ENCODE measurements around the gene SLC17A3. TPM values are rescaled to one million over a fixed set of nuclear protein-coding genes. Genes with fewer than 3 reads are reported as not detected.

SLC17A3 gene
- total RNA-seq, 1 donor from 2014 or later: not detected

GRCh38 chr6:25918083-25918683 is 44.1 kb upstream of the SLC17A3 start:
- no peaks in the 10 kb centered on the region for H3K36me3 Mint-ChIP-seq (ENCODE audit: unreplicated experiment)
- DNase-seq (ENCODE audit: extremely low spot score, unreplicated experiment): no peak
- peaks cover 27% of the 10 kb centered on the region for H3K27me3 Mint-ChIP-seq (ENCODE audit: unreplicated experiment)
- no peaks in the 10 kb centered on the region for H3K4me1 Mint-ChIP-seq (ENCODE audit: unreplicated experiment)
- no peak overlapping the region for H3K4me3 Mint-ChIP-seq (ENCODE audit: unreplicated experiment)
- TF ChIP-seq CTCF (IDR thresholded peaks at IDR 0.05): no peak
- H3K27ac Mint-ChIP-seq (ENCODE audit: unreplicated experiment): no peak overlapping the region
- H3K9me3 Mint-ChIP-seq (ENCODE audit: unreplicated experiment): no peaks in the 10 kb centered on the region

DNA sequence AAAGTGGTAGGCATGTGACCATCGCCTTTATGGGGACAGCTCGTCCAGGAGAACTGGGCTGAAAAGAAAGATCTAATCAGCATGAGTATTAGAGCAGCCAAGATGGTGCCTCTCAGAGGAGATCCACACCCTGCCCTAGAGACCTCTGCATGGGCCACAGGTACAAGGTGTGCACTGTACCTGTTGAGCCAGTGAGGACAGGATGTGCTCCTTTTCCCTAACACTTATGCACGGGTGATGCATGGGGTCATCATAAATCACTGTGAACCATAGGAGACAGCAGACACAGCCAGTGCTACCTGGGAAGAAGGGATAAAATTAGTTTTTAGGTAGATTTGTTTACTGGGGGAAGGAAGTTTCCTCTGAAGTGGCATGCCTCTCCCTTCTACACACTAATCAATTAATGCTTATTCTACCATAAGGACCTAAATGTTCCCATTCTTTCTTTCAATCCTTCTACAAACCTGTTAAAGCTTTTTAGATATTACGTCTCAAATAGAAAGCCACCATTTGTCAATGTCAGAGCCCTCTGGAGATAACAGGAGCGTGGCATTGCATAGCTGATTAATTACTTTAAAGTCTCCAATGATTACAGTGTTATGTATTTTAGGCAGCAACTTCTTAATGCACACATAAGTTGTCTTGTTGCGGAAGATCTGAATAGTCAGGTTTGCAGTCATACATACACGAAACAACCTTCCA is 42.9 kb upstream of the SLC17A3 start:
- Mint-ChIP-seq H3K27me3 (ENCODE audit: unreplicated experiment) (peaks cover 33% of the 10 kb centered on the region), H3K36me3 (ENCODE audit: unreplicated experiment) (no peaks in the 10 kb centered on the region), H3K9me3 (ENCODE audit: unreplicated experiment) (no peaks in the 10 kb centered on the region), H3K4me1 (ENCODE audit: unreplicated experiment) (no peaks in the 10 kb centered on the region), H3K27ac (ENCODE audit: unreplicated experiment) (no peak overlapping the region), H3K4me3 (ENCODE audit: unreplicated experiment) (no peak overlapping the region)
- no peak for DNase-seq (ENCODE audit: extremely low spot score, unreplicated experiment)
- no peak for TF ChIP-seq CTCF (IDR thresholded peaks at IDR 0.05)

- H3K27me3 Mint-ChIP-seq (ENCODE audit: unreplicated experiment): peaks cover 34% of the 10 kb centered on the region
- no peak for TF ChIP-seq CTCF (IDR thresholded peaks at IDR 0.05)
- H3K36me3 Mint-ChIP-seq (ENCODE audit: unreplicated experiment): no peaks in the 10 kb centered on the region
- H3K9me3 Mint-ChIP-seq (ENCODE audit: unreplicated experiment): no peaks in the 10 kb centered on the region
- no peak overlapping the region for H3K27ac Mint-ChIP-seq (ENCODE audit: unreplicated experiment)
- no peaks in the 10 kb centered on the region for H3K4me1 Mint-ChIP-seq (ENCODE audit: unreplicated experiment)
- H3K4me3 Mint-ChIP-seq (ENCODE audit: unreplicated experiment): no peak overlapping the region
- no peak for DNase-seq (ENCODE audit: extremely low spot score, unreplicated experiment)
These were observed 42.3 kb upstream of the SLC17A3 start for GRCh38 chr6:25916330-25916729.

DNA sequence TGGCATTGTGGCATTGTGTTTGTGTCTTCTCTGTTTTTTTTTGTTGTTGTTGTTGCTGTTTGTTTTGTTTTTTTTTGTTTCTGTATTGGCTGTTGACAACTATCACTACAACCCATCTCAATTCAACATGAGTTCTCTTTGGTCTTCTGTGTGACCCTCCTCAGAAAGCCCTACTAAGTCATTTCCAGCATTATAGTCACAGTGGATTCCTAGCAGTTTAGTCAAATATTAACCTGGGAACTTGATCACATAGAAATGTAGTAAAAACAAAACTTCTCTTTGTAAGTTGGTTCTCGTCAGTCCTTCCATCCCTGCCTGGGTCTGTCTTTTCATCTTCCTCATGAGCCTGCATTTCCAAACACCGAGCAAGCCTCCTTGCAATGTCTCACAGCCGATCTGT is 39.7 kb upstream of the SLC17A3 start:
- DNase-seq (ENCODE audit: extremely low spot score, unreplicated experiment): no peak
- TF ChIP-seq CTCF (IDR thresholded peaks at IDR 0.05): no peak
- H3K4me1 Mint-ChIP-seq (ENCODE audit: unreplicated experiment): no peaks in the 10 kb centered on the region
- H3K27me3 Mint-ChIP-seq (ENCODE audit: unreplicated experiment): peaks cover 23% of the 10 kb centered on the region
- H3K27ac Mint-ChIP-seq (ENCODE audit: unreplicated experiment): no peak overlapping the region
- no peaks in the 10 kb centered on the region for H3K36me3 Mint-ChIP-seq (ENCODE audit: unreplicated experiment)
- no peak overlapping the region for H3K4me3 Mint-ChIP-seq (ENCODE audit: unreplicated experiment)
- no peaks in the 10 kb centered on the region for H3K9me3 Mint-ChIP-seq (ENCODE audit: unreplicated experiment)

GRCh38 chr6:25911351-25911750 is 37.3 kb upstream of the SLC17A3 start:
- H3K27ac Mint-ChIP-seq (ENCODE audit: unreplicated experiment): no peak overlapping the region
- no peak for DNase-seq (ENCODE audit: extremely low spot score, unreplicated experiment)
- no peak for TF ChIP-seq CTCF (IDR thresholded peaks at IDR 0.05)
- H3K4me3 Mint-ChIP-seq (ENCODE audit: unreplicated experiment): no peak overlapping the region
- H3K9me3 Mint-ChIP-seq (ENCODE audit: unreplicated experiment): no peaks in the 10 kb centered on the region
- H3K27me3 Mint-ChIP-seq (ENCODE audit: unreplicated experiment): peaks cover 40% of the 10 kb centered on the region
- H3K36me3 Mint-ChIP-seq (ENCODE audit: unreplicated experiment): no peaks in the 10 kb centered on the region
- H3K4me1 Mint-ChIP-seq (ENCODE audit: unreplicated experiment): no peaks in the 10 kb centered on the region

Data from osteocyte (in vitro differentiated cells).